Fibroblast of villous mesenchyme (primary cell): ENCODE measurements around the gene ARHGEF40. TPM values are rescaled to one million over a fixed set of nuclear protein-coding genes. Genes with fewer than 3 reads are reported as not detected.

Source experiments
- DNase-seq: peaks from one replicate; pipeline ENCODE4 v3.0.0-alpha.2; 2010; ENCODE audit warnings: low read depth
- H3K4me3 ChIP-seq: 2 replicates; pipeline ENCODE4 v1.5.1; 2011; ENCODE audit warnings: low read depth, mild to moderate bottlenecking, low read length
- CTCF ChIP-seq: IDR thresholded peaks from 2 replicates; pipeline ENCODE4 v1.5.1; 2012; ENCODE audit warnings: low read depth, mild to moderate bottlenecking, low read length; ENCODE audit not compliant: insufficient read depth
- total RNA-seq: library from RNA; depleted of rRNA; stranded (reverse); fragments of >200 nt; gene quantifications from 2 replicates; pipeline ENCODE4 v1.2.3, GENCODE V29; 2012

Gene ARHGEF40
- total RNA-seq, 1 donor: 45.3 TPM

GRCh38 chr14:21055432-21056117 is 14.5 kb upstream of the ARHGEF40 start:
- DNase-seq: no peak
- no peak for TF ChIP-seq CTCF
- no peak overlapping the region for H3K4me3 ChIP-seq

GRCh38 chr14:21056520-21057163 is 13.5 kb upstream of the ARHGEF40 start:
- DNase-seq: no peak
- no peak overlapping the region for H3K4me3 ChIP-seq

DNA sequence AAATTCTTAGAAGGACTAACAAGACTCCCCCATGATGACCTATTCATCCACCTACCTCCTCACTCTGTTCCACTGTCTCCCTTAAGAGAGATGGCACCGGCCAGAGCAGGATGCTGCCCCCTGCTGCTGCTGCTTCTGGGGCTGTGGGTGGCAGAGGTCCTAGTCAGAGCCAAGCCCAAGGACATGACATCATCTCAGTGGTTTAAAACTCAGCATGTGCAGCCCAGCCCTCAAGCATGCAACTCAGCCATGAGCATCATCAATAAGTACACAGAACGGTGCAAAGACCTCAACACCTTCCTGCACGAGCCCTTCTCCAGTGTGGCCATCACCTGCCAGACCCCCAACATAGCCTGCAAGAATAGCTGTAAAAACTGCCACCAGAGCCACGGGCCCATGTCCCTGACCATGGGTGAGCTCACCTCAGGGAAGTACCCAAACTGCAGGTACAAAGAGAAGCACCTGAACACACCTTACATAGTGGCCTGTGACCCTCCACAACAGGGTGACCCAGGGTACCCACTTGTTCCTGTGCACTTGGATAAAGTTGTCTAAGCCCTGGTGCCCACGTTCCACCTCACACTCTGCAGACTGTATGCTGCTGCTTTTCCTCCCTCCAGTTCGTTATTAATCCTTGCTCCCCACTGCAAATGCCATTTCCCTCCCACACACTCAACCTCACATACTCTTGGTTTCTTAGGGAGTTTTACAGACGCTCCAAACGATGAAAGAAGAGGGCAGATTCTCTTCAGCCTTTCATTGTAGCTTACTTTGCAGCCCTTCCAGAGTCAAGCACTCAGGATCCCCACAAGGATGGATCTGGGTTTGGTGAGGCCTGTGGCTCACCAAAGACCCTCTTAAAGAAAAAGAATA is 12.1 kb upstream of the ARHGEF40 start, which contains the start of gene RNASE8:
RNASE8 (plus strand) TSS at position 20 of the 873 bp plus-strand sequence; CDS start at position 91, 71 bp downstream.
- peak; percentile 15 for TF ChIP-seq CTCF
- no peak within 1 kb of the TSS for H3K4me3 ChIP-seq
- no peak for DNase-seq

More at GRCh38 chr14:21056520-21057163, 13.5 kb upstream of the ARHGEF40 start:
- TF ChIP-seq CTCF: no peak

DNA sequence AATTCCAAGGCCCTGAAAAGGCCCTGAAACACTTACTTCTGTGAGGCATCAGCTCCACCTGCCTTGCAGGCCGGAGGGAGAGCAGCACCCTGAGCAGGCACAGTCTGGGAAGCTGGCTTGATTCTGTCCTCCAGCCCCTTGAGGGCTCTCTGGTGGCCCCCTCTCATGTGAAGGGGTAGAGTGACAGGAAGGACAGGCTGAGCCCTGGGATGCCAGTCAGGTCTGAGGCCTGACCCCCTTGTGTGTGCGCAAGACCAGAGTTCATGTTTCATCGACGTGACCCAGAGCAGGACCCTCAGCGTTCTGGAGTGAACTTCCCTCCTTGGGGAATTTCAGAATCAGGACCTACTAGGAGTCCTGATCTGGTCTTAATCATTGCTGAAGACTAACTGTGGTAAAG is 11.2 kb upstream of the ARHGEF40 start:
- no peak for DNase-seq
- TF ChIP-seq CTCF: no peak
- H3K4me3 ChIP-seq: no peak overlapping the region

GRCh38 chr14:21059842-21060613 is 10.1 kb upstream of the ARHGEF40 start:
- no peak for DNase-seq
- no peak for TF ChIP-seq CTCF
- H3K4me3 ChIP-seq: no peak overlapping the region
